ENCODE data around the gene SQOR. TPM values are rescaled to one million over a fixed set of nuclear protein-coding genes. Genes with fewer than 3 reads are reported as not detected.
A peak's percentile ranks its signal among the peaks of the same experiment; 100 is the strongest.

The SQOR gene
- total RNA-seq, 5 donors from 2014 or later (not counting 1 experiment from before 2014, with no cell fraction given), result 29.5 to 43.0 (median 33.4) TPM

GRCh38 chr15:45664451-45664850 is 29.6 kb downstream of the SQOR start:
- Mint-ChIP-seq H3K9me3 (no peaks in the 10 kb centered on the region), H3K27me3 (no peaks in the 10 kb centered on the region), H3K36me3 (peaks cover 68% of the 10 kb centered on the region), H3K4me3 (no peak overlapping the region), H3K4me1 (peaks cover 8 to 16% (median 15%) of the 10 kb centered on the region in 3 donors), H3K27ac (peak overlapping the region in 1 of 2 donors; percentile 53)
- ATAC-seq (replicated peaks in 1 of 4), result no peak
- H3K4me3 ChIP-seq (ENCODE audit: control insufficient read depth in 1 of 2, extremely low read depth in 1 of 2, low read length in 1 of 2), result no peak overlapping the region
- H3K36me3 ChIP-seq (ENCODE audit: control insufficient read depth in 2 of 2, extremely low read depth in 1 of 2, insufficient read depth in 1 of 2, low read length in 1 of 2), result peaks cover 7 to 63% of the 10 kb centered on the region in 2 donors
- CTCF ChIA-PET, result no interaction called here
- H3K9me3 ChIP-seq, result no peaks in the 10 kb centered on the region
- no peaks in the 10 kb centered on the region for H3K4me1 ChIP-seq (ENCODE audit: control insufficient read depth in 1 of 2, extremely low read depth in 1 of 2, insufficient read depth in 2 of 2, low read length in 2 of 2)
- 56% methylated on average over 2 of the region's 5 CpGs for WGBS (ENCODE audit: insufficient coverage)
- no peak overlapping the region for H3K27ac ChIP-seq (ENCODE audit: low read length)
- DNase-seq, result no peak
- POLR2A ChIA-PET, result no interaction called here
- H3K27me3 ChIP-seq (replicated peaks in 1 of 2; ENCODE audit: control insufficient read depth in 2 of 2, extremely low read depth in 1 of 2, insufficient read depth in 2 of 2, low read length in 1 of 2), result no peaks in the 10 kb centered on the region

GRCh38 chr15:45665261-45665660 is 30.4 kb downstream of the SQOR start:
- Mint-ChIP-seq H3K4me1 (peaks cover 6 to 11% (median 11%) of the 10 kb centered on the region in 3 donors), H3K4me3 (no peak overlapping the region), H3K27me3 (no peaks in the 10 kb centered on the region), H3K36me3 (peaks cover 68% of the 10 kb centered on the region), H3K9me3 (no peaks in the 10 kb centered on the region), H3K27ac (no peak overlapping the region)
- no peaks in the 10 kb centered on the region for H3K9me3 ChIP-seq
- no peak overlapping the region for H3K4me3 ChIP-seq (ENCODE audit: control insufficient read depth in 1 of 2, extremely low read depth in 1 of 2, low read length in 1 of 2)
- DNase-seq, result no peak
- H3K27me3 ChIP-seq (replicated peaks in 1 of 2; ENCODE audit: control insufficient read depth in 2 of 2, extremely low read depth in 1 of 2, insufficient read depth in 2 of 2, low read length in 1 of 2), result no peaks in the 10 kb centered on the region
- H3K27ac ChIP-seq (ENCODE audit: low read length), result no peak overlapping the region
- H3K36me3 ChIP-seq (ENCODE audit: control insufficient read depth in 2 of 2, extremely low read depth in 1 of 2, insufficient read depth in 1 of 2, low read length in 1 of 2), result peaks cover 9 to 63% of the 10 kb centered on the region in 2 donors
- POLR2A ChIA-PET, result no interaction called here
- WGBS (ENCODE audit: insufficient coverage), result no CpG with 5 or more reads among the region's 1 CpG
- no peak for ATAC-seq (replicated peaks in 1 of 4)
- CTCF ChIA-PET, result interaction anchor here in 1 of 2 donors (0.6 kb wide), 1 partner anchor 133 kb away, joined by 4 read pairs; no protein-coding TSS in a partner anchor
- H3K4me1 ChIP-seq (ENCODE audit: control insufficient read depth in 1 of 2, extremely low read depth in 1 of 2, insufficient read depth in 2 of 2, low read length in 2 of 2), result no peaks in the 10 kb centered on the region

- peaks cover 68% of the 10 kb centered on the region for H3K36me3 Mint-ChIP-seq
- peaks cover 6 to 11% (median 7%) of the 10 kb centered on the region in 3 donors for H3K4me1 Mint-ChIP-seq
- no peak overlapping the region for H3K27ac Mint-ChIP-seq
Observed at GRCh38 chr15:45666119-45666875, 31.5 kb downstream of the SQOR start.

GRCh38 chr15:45667002-45667401 is 32.2 kb downstream of the SQOR start:
- Mint-ChIP-seq H3K4me1 (peaks cover 5 to 11% (median 6%) of the 10 kb centered on the region in 3 donors), H3K4me3 (no peak overlapping the region), H3K9me3 (no peaks in the 10 kb centered on the region), H3K27me3 (no peaks in the 10 kb centered on the region), H3K27ac (no peak overlapping the region), H3K36me3 (peaks cover 67% of the 10 kb centered on the region)
- ChIA-PET CTCF (interaction anchor here in 1 of 2 donors (0.7 kb wide), 1 partner anchor 34 kb away, joined by 5 read pairs; no protein-coding TSS in a partner anchor), POLR2A (no interaction called here)
- no peak overlapping the region for H3K27ac ChIP-seq (ENCODE audit: low read length)
- no peak for DNase-seq
- no peak for ATAC-seq (replicated peaks in 1 of 4)
- H3K4me1 ChIP-seq (ENCODE audit: control insufficient read depth in 1 of 2, extremely low read depth in 1 of 2, insufficient read depth in 2 of 2, low read length in 2 of 2), result no peaks in the 10 kb centered on the region
- H3K36me3 ChIP-seq (ENCODE audit: control insufficient read depth in 2 of 2, extremely low read depth in 1 of 2, insufficient read depth in 1 of 2, low read length in 1 of 2), result peaks cover 9 to 70% of the 10 kb centered on the region in 2 donors
- H3K9me3 ChIP-seq, result no peaks in the 10 kb centered on the region
- 100% methylated on average over 1 of the region's 2 CpGs for WGBS (ENCODE audit: insufficient coverage)
- H3K4me3 ChIP-seq (ENCODE audit: control insufficient read depth in 1 of 2, extremely low read depth in 1 of 2, low read length in 1 of 2), result no peak overlapping the region
- no peaks in the 10 kb centered on the region for H3K27me3 ChIP-seq (replicated peaks in 1 of 2; ENCODE audit: control insufficient read depth in 2 of 2, extremely low read depth in 1 of 2, insufficient read depth in 2 of 2, low read length in 1 of 2)

More at GRCh38 chr15:45666119-45666875, 31.5 kb downstream of the SQOR start:
- H3K4me1 ChIP-seq (ENCODE audit: control insufficient read depth in 1 of 2, extremely low read depth in 1 of 2, insufficient read depth in 2 of 2, low read length in 2 of 2), result no peaks in the 10 kb centered on the region
- H3K4me3 Mint-ChIP-seq, result no peak overlapping the region
- no peaks in the 10 kb centered on the region for H3K9me3 ChIP-seq
- no peaks in the 10 kb centered on the region for H3K27me3 Mint-ChIP-seq
- no peaks in the 10 kb centered on the region for H3K27me3 ChIP-seq (replicated peaks in 1 of 2; ENCODE audit: control insufficient read depth in 2 of 2, extremely low read depth in 1 of 2, insufficient read depth in 2 of 2, low read length in 1 of 2)
- peaks cover 9 to 70% of the 10 kb centered on the region in 2 donors for H3K36me3 ChIP-seq (ENCODE audit: control insufficient read depth in 2 of 2, extremely low read depth in 1 of 2, insufficient read depth in 1 of 2, low read length in 1 of 2)
- no peaks in the 10 kb centered on the region for H3K9me3 Mint-ChIP-seq
- no CpG with 5 or more reads among the region's 1 CpG for WGBS (ENCODE audit: insufficient coverage)
- H3K4me3 ChIP-seq (ENCODE audit: control insufficient read depth in 1 of 2, extremely low read depth in 1 of 2, low read length in 1 of 2), result no peak overlapping the region
- CTCF ChIA-PET, result no interaction called here
- POLR2A ChIA-PET, result no interaction called here
- no peak overlapping the region for H3K27ac ChIP-seq (ENCODE audit: low read length)
- ATAC-seq (replicated peaks in 1 of 4), result no peak
- no peak for DNase-seq

- DNase-seq (no peak), ATAC-seq (replicated peaks in 1 of 4) (no peak)
- no peak overlapping the region for H3K27ac Mint-ChIP-seq
- no peak overlapping the region for H3K27ac ChIP-seq (ENCODE audit: low read length)
- no peaks in the 10 kb centered on the region for H3K27me3 Mint-ChIP-seq
- H3K4me1 ChIP-seq (ENCODE audit: control insufficient read depth in 1 of 2, extremely low read depth in 1 of 2, insufficient read depth in 2 of 2, low read length in 2 of 2), result no peaks in the 10 kb centered on the region
- H3K36me3 ChIP-seq (ENCODE audit: control insufficient read depth in 2 of 2, extremely low read depth in 1 of 2, insufficient read depth in 1 of 2, low read length in 1 of 2), result peaks cover 6 to 69% of the 10 kb centered on the region in 2 donors
- peaks cover 67% of the 10 kb centered on the region for H3K36me3 Mint-ChIP-seq
- no peaks in the 10 kb centered on the region for H3K9me3 ChIP-seq
- no peak overlapping the region for H3K4me3 Mint-ChIP-seq
- ChIA-PET POLR2A (no interaction called here), CTCF (no interaction called here)
- no peak overlapping the region for H3K4me3 ChIP-seq (ENCODE audit: control insufficient read depth in 1 of 2, extremely low read depth in 1 of 2, low read length in 1 of 2)
- no peaks in the 10 kb centered on the region for H3K9me3 Mint-ChIP-seq
- WGBS (ENCODE audit: insufficient coverage), result 89% methylated on average over 5 of the region's 6 CpGs
- H3K27me3 ChIP-seq (replicated peaks in 1 of 2; ENCODE audit: control insufficient read depth in 2 of 2, extremely low read depth in 1 of 2, insufficient read depth in 2 of 2, low read length in 1 of 2), result no peaks in the 10 kb centered on the region
- H3K4me1 Mint-ChIP-seq, result peaks cover 5 to 11% (median 6%) of the 10 kb centered on the region in 3 donors
Observed at GRCh38 chr15:45668386-45668785, 33.6 kb downstream of the SQOR start.

GRCh38 chr15:45669422-45669821 is 34.6 kb downstream of the SQOR start:
- Histone ChIP-seq H3K9me3 (no peaks in the 10 kb centered on the region), H3K4me3 (ENCODE audit: control insufficient read depth in 1 of 2, extremely low read depth in 1 of 2, low read length in 1 of 2) (no peak overlapping the region), H3K36me3 (ENCODE audit: control insufficient read depth in 2 of 2, extremely low read depth in 1 of 2, insufficient read depth in 1 of 2, low read length in 1 of 2) (peaks cover 6 to 66% of the 10 kb centered on the region in 2 donors), H3K27ac (ENCODE audit: low read length) (no peak overlapping the region), H3K27me3 (replicated peaks in 1 of 2; ENCODE audit: control insufficient read depth in 2 of 2, extremely low read depth in 1 of 2, insufficient read depth in 2 of 2, low read length in 1 of 2) (no peaks in the 10 kb centered on the region), H3K4me1 (ENCODE audit: control insufficient read depth in 1 of 2, extremely low read depth in 1 of 2, insufficient read depth in 2 of 2, low read length in 2 of 2) (no peaks in the 10 kb centered on the region)
- no peak for DNase-seq
- CTCF ChIA-PET, result interaction anchor here in 1 of 2 donors (0.5 kb wide), 1 partner anchor 30 kb away, joined by 3 read pairs; no protein-coding TSS in a partner anchor
- Mint-ChIP-seq H3K27ac (no peak overlapping the region), H3K36me3 (peaks cover 63% of the 10 kb centered on the region), H3K4me3 (no peak overlapping the region), H3K27me3 (no peaks in the 10 kb centered on the region), H3K9me3 (no peaks in the 10 kb centered on the region), H3K4me1 (peaks cover 3 to 11% (median 5%) of the 10 kb centered on the region in 3 donors)
- WGBS (ENCODE audit: insufficient coverage), result 60% methylated on average over 1 of the region's 3 CpGs
- POLR2A ChIA-PET, result no interaction called here
- no peak for ATAC-seq (replicated peaks in 1 of 4)
